GM13977 (cell line): ENCODE data around the gene METTL8.

ENCODE experiments used
- DNase-seq: peaks from one replicate; pipeline ENCODE4 v3.0.0; 2012; ENCODE audit warnings: low spot score
- in situ Hi-C: fragments of 300-500 bp; cut with MboI; formaldehyde crosslinking; loops from one replicate; pipeline ENCODE4 v1.12.0; 2022; ENCODE audit warnings: low sequenced_read_pairs, low pct_unique_long_range_greater_than_20kb, mixed read lengths, inconsistent platforms; ENCODE audit not compliant: unreplicated experiment
- TF ChIP-seq, protein P1 (sequence below): IDR thresholded peaks from 2 replicates; pipeline ENCODE4 v1.5.1; 2012; ENCODE audit warnings: mild to moderate bottlenecking, control low read depth; ENCODE audit not compliant: insufficient read depth; ENCODE audit errors: extremely low read depth, missing control alignments

Gene METTL8

DNA sequence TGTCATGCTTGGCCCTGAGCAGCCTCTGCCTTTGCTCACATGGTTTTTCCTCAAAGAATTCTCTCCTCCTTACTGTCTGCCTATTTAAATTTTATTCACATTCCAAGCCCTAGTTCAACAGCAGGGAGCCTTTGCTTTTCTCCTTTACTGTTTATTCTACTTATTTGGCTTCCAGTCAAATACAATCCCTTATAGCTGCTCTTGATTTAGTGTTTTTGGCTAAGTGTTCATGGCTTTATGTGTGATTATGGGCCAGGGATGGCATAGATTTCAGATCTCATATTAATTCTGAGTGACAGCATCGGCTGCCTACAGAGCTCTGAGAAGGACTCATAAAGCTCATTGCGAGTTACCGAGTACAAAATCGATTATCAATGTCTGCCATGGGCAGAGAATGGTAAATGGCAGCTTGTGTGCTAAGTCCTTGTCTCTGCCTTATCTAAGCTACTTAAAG is 106.7 kb downstream of the METTL8 start:
- no peak for DNase-seq
- in situ Hi-C loops: loop anchor here (10.0 kb wide), 1 partner anchor 88 kb away; no protein-coding TSS in a partner anchor
- TF ChIP-seq, protein P1, sequence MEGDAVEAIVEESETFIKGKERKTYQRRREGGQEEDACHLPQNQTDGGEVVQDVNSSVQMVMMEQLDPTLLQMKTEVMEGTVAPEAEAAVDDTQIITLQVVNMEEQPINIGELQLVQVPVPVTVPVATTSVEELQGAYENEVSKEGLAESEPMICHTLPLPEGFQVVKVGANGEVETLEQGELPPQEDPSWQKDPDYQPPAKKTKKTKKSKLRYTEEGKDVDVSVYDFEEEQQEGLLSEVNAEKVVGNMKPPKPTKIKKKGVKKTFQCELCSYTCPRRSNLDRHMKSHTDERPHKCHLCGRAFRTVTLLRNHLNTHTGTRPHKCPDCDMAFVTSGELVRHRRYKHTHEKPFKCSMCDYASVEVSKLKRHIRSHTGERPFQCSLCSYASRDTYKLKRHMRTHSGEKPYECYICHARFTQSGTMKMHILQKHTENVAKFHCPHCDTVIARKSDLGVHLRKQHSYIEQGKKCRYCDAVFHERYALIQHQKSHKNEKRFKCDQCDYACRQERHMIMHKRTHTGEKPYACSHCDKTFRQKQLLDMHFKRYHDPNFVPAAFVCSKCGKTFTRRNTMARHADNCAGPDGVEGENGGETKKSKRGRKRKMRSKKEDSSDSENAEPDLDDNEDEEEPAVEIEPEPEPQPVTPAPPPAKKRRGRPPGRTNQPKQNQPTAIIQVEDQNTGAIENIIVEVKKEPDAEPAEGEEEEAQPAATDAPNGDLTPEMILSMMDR: no peak

DNA sequence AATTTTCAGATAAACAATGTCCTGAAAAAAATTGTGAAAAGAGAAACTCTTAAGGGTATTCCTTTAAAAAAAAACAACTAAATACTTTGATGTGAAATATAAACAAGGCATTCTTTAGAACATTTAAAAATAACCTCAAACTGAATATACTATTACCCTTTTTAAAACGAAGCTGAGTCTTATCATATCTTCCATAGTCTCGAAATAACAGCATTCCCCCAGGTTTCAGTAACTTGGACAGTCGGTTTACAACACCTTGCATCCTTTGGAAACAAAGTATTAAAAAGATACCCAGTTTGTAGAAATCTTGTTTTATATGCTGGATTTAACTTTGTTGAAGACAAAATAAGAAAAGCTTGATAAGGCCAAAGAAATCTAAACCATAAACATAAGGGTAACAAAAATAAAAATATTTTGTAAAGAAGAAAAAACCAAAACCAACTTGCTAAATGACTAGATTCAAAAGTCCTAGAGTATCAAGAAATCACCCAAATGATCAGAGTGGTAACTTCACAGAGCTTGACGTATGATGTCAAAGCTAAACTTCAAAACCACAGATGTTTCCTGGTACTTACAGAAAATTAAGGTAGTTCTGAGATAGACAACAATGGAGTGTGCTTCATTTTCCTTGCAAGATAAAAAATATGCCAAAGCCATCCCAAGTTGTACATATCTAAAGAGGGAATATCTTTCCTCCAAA is 107.8 kb downstream of the METTL8 start:
- DNase-seq: peak; percentile 23
- in situ Hi-C loops: loop anchor here (10.0 kb wide), 1 partner anchor 89 kb away; no protein-coding TSS in a partner anchor
- TF ChIP-seq, protein P1: no peak

DNA sequence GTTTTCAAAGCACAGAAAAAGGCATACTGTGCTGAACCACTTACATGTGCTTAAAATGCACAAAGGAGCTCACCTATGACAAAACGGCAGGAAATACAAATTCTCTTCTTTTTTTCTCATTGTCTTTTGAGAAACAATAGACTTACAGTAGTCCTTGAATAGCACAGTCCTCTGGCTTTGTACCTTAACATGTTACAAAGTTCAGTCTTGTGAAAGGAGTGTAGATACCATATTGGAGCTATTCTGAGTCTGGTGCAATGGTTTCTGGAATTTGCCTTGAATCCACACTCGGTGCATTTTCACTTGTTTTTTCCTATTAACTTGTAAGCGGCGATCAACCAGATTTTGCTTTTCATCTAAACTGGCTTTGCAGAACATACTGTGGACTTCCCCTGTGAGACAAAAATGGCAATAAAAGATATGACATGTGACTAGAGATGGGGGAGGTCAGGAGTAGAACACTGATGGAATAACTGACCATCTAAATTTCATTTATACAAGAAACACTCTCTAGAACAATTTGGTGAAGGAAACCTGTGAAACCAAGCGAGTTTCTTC is 109.7 kb downstream of the METTL8 start:
- TF ChIP-seq, protein P1: no peak
- in situ Hi-C loops: loop anchor here (10.0 kb wide), 1 partner anchor 91 kb away; no protein-coding TSS in a partner anchor

DNA sequence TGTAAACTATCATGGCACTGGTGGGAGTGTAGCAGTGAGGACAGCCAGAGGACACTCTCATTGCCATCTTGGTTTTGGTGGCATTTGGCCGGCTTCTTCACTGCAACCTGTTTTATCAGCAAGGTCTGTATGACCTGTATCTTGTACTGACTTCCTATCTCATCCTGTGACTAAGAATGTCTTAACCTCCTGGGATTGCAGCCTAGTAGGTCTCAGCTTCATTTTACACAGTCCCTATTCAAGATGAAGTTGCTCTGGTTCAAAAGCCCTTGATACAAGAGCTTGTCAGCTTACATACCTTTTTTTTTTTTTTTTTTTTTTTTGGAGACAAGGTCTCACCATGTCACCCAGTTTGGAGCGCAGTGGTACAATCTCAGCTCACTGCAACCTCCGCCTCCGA is 110.9 kb downstream of the METTL8 start:
- TF ChIP-seq, protein P1: no peak
- DNase-seq: no peak
- in situ Hi-C loops: loop anchor here (10.0 kb wide), 1 partner anchor 92 kb away; no protein-coding TSS in a partner anchor

More for the DNA sequence above, 109.7 kb downstream of the METTL8 start:
- no peak for DNase-seq

DNA sequence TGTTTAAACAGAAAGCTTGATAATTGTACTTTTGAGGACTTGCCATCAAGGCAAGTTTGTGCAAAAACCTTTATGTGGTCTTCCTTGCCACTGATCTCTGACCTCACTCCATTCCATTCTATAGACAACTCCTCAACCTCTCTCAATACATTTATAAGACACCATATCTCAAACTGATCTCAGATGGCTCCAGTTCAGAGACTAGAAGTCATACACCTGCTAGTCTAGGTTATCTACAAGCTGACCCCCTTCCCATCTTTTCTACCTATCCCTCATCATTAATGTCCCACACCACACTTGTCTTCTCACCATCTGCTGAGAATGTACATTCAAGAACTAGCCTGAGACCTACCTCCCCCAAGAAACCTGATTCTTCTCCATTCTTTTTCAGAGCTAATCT is 113.1 kb downstream of the METTL8 start:
- no peak for DNase-seq
- TF ChIP-seq, protein P1: no peak
- in situ Hi-C loops: loop anchor here (10.0 kb wide), 1 partner anchor 94 kb away; no protein-coding TSS in a partner anchor

DNA sequence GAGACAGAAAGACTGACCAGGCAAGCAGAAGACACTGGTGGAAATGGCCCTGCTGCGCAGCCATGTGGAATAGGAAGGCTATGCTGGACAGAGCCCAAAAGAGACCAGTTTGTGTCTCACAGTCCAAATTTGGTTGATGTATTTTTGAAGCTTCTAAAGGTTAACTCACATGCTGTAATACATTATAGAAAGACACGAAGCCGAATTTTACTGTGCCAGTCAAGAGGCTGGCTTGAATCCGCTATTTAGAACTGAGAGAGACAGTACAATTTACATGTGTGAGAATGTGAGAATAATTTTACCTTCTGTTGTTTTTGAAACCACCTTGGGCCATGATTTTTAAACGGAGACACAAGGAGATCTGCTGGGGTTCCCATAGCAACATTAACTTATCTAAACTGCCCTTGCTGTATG is 113.6 kb downstream of the METTL8 start:
- DNase-seq: peak; percentile 30
- in situ Hi-C loops: loop anchor here (10.0 kb wide), 1 partner anchor 95 kb away; no protein-coding TSS in a partner anchor
- TF ChIP-seq, protein P1: peak; percentile 44
